ENCODE measurements around the gene ENOX1. TPM values are rescaled to one million over a fixed set of nuclear protein-coding genes. Genes with fewer than 3 reads are reported as not detected.

Gene ENOX1
- total RNA-seq, 1 experiment from 2014 or later = 0.95 TPM

- POLR2A ChIA-PET (ENCODE audit: unreplicated experiment) = no interaction called here
- H3K36me3 ChIP-seq (ENCODE audit: low read depth, low read length) = no peaks in the 10 kb centered on the region
Measured at GRCh38 chr13:43492311-43492710, 294.5 kb downstream of the ENOX1 start.

GRCh38 chr13:43489233-43489632 is 297.5 kb downstream of the ENOX1 start:
- intact Hi-C loops (cut with micrococcal nuclease) = no loop called here
- Histone ChIP-seq H3K9me2 (replicated peaks; ENCODE audit: low read length) (no peaks in the 10 kb centered on the region), H3K9ac (ENCODE audit: low read length) (no peak overlapping the region), H3K79me2 (ENCODE audit: low read length) (no peaks in the 10 kb centered on the region), H4K20me1 (ENCODE audit: low read length) (no peaks in the 10 kb centered on the region), H3K4me2 (ENCODE audit: low read length) (no peak overlapping the region), H3K27ac (ENCODE audit: low read length) (no peak overlapping the region), H3K4me1 (ENCODE audit: insufficient read depth, low read length) (no peaks in the 10 kb centered on the region; the same call in 1 of the 2 replicates), H3K4me3 (ENCODE audit: low read length) (no peak overlapping the region), H3K9me3 (ENCODE audit: low read length) (no peaks in the 10 kb centered on the region), H3K36me3 (ENCODE audit: low read depth, low read length) (no peaks in the 10 kb centered on the region), H3F3A (ENCODE audit: low read length, unreplicated experiment) (no peaks in the 10 kb centered on the region), H2AFZ (ENCODE audit: low read length) (no peak overlapping the region), H3K27me3 (ENCODE audit: low read length) (no peaks in the 10 kb centered on the region)
- TF ChIP-seq EZH2 (IDR thresholded peaks at IDR 0.05; ENCODE audit: low read length, unreplicated experiment) (no peak), EZH2phosphoT487 (IDR thresholded peaks at IDR 0.05; ENCODE audit: borderline replicate concordance, low read length) (no peak), CTCF (conservative IDR thresholded peaks at IDR 0.05; ENCODE audit: low read depth, low read length) (no peak)
- CTCF ChIA-PET = no interaction called here
- ATAC-seq (no peak), DNase-seq (no peak)
- BruUV-seq (replicated peaks) = no TSS peak
- POLR2A ChIA-PET (ENCODE audit: unreplicated experiment) = no interaction called here

More at GRCh38 chr13:43492311-43492710, 294.5 kb downstream of the ENOX1 start:
- intact Hi-C loops (cut with micrococcal nuclease) = no loop called here
- Histone ChIP-seq H3K4me1 (ENCODE audit: insufficient read depth, low read length) (peaks cover 7% of the 10 kb centered on the region), H3K9me3 (ENCODE audit: low read length) (no peaks in the 10 kb centered on the region), H3K4me2 (ENCODE audit: low read length) (no peak overlapping the region), H3K27me3 (ENCODE audit: low read length) (no peaks in the 10 kb centered on the region), H4K20me1 (ENCODE audit: low read length) (no peaks in the 10 kb centered on the region), H3K9me2 (replicated peaks; ENCODE audit: low read length) (no peaks in the 10 kb centered on the region), H2AFZ (ENCODE audit: low read length) (no peak overlapping the region), H3K79me2 (ENCODE audit: low read length) (no peaks in the 10 kb centered on the region), H3F3A (ENCODE audit: low read length, unreplicated experiment) (no peaks in the 10 kb centered on the region), H3K4me3 (ENCODE audit: low read length) (no peak overlapping the region), H3K9ac (ENCODE audit: low read length) (no peak overlapping the region), H3K27ac (ENCODE audit: low read length) (no peak overlapping the region)
- CTCF ChIA-PET = no interaction called here
- ATAC-seq (no peak), DNase-seq (no peak)
- TF ChIP-seq CTCF (conservative IDR thresholded peaks at IDR 0.05; ENCODE audit: low read depth, low read length) = no peak
- TF ChIP-seq EZH2phosphoT487 (IDR thresholded peaks at IDR 0.05; ENCODE audit: borderline replicate concordance, low read length) = no peak
- TF ChIP-seq EZH2 (IDR thresholded peaks at IDR 0.05; ENCODE audit: low read length, unreplicated experiment) = no peak
- BruUV-seq (replicated peaks) = no TSS peak

GRCh38 chr13:43487885-43488284 is 298.9 kb downstream of the ENOX1 start:
- intact Hi-C loops (cut with micrococcal nuclease) = no loop called here
- no peak overlapping the region for H3K9ac ChIP-seq (ENCODE audit: low read length)
- no peaks in the 10 kb centered on the region for H4K20me1 ChIP-seq (ENCODE audit: low read length)
- no peak for DNase-seq
- no peak overlapping the region for H3K4me3 ChIP-seq (ENCODE audit: low read length)
- TF ChIP-seq EZH2 (IDR thresholded peaks at IDR 0.05; ENCODE audit: low read length, unreplicated experiment) (no peak), CTCF (conservative IDR thresholded peaks at IDR 0.05; ENCODE audit: low read depth, low read length) (no peak)
- ATAC-seq = no peak
- no peak overlapping the region for H3K27ac ChIP-seq (ENCODE audit: low read length)
- no TSS peak for BruUV-seq (replicated peaks)
- no peaks in the 10 kb centered on the region for H3F3A ChIP-seq (ENCODE audit: low read length, unreplicated experiment)
- no peaks in the 10 kb centered on the region for H3K9me2 ChIP-seq (replicated peaks; ENCODE audit: low read length)
- ChIA-PET POLR2A (ENCODE audit: unreplicated experiment) (no interaction called here), CTCF (no interaction called here)
- H2AFZ ChIP-seq (ENCODE audit: low read length) = no peak overlapping the region
- H3K27me3 ChIP-seq (ENCODE audit: low read length) = no peaks in the 10 kb centered on the region
- no peaks in the 10 kb centered on the region for H3K36me3 ChIP-seq (ENCODE audit: low read depth, low read length)
- H3K4me2 ChIP-seq (ENCODE audit: low read length) = no peak overlapping the region
- H3K9me3 ChIP-seq (ENCODE audit: low read length) = no peaks in the 10 kb centered on the region
- no peaks in the 10 kb centered on the region for H3K4me1 ChIP-seq (ENCODE audit: insufficient read depth, low read length)
- no peaks in the 10 kb centered on the region for H3K79me2 ChIP-seq (ENCODE audit: low read length)
